HL-60/S4 treated with retinoic acid at 250 ng/mL for 4 days and 3 days (cell line): ENCODE results near the gene HSH2D.
"Not testable (repeated sequence)": the region's sequence is repeated elsewhere in the genome, so short reads cannot be mapped to it uniquely, and the experiment has no call there.

Source experiments
- in situ Hi-C: fragments of 300-500 bp; cut with MboI; formaldehyde crosslinking; loops from 2 replicates; pipeline ENCODE4 v1.7.0; 2022; ENCODE audit warnings: low sequenced_read_pairs

The HSH2D gene

DNA sequence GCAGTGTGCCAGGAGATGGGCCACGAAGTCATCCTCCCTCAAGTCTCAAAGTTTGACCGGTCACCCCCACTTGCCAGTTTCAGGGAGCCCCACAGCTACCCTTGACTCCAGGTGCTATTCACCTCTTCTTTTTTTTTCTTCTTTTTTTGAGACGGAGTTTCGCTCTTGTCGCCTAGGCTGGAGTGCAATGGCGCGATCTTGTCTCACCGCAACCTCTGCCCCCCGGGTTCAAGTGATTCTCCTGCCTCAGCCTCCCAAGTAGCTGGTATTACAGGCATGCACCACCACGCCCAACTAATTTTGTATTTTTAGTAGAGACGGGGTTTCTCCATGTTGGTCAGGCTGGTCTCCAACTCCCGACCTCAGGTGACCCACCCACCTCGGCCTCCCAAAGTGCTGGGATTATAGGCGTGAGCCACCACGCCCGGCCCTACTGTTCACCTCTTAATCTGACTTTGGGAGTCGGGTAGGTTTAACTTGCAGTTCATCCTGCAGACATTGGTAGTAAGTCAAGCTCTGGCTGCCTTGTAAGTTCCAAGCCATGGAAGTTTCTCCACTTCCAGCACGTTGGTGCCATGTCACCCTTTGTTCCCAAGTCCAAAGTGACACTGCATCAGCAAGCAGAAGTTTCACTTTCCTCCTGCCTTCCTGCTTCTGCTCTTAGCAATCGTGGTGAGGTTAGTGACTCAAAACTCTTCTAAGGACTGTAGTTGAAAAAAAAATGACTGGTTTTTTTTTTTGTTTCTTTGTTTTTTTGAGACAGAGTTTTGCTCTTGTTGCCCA, 24.2 kb upstream of the HSH2D start:
- in situ Hi-C loops, result not testable (repeated sequence)

DNA sequence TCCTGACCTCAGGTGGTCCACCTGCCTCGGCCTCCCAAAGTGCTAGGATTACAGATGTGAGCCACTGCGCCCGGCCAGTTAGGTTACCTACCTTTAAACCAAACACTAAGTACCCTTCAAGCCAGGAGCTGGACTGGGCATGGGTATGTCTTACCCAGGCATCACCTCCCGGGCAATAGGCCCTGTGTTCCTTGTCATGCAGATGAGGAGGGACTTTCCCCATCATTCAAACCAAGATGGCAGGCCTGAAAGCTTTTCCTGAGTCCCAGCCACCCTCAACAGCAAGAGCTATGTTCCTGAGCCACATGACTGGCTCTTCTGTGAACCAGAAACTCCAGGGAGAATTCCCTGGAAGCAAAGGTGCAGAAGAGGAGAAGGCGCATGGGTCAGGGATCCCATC, 22.3 kb upstream of the HSH2D start:
- in situ Hi-C loops, result no loop called here

DNA sequence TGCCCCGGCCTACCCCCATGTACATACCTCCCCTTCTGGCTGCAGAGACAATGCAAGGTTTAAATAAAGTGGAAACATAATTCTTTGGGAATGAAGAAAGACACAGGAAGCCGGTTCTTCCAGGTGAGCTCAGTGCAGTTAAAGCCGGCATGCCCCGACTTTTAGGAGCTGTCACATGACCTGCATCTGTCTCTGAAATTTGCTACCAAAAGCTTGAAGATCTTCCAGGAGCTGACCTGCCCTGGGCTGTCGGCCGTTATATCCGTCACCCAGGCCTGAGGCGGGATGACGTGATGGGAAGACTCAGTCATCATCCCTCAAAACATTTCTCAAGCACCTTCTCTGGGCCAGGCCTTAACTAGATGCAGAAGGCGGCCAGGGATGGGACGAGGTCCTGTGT, 21.5 kb upstream of the HSH2D start:
- in situ Hi-C loops, result no loop called here

DNA sequence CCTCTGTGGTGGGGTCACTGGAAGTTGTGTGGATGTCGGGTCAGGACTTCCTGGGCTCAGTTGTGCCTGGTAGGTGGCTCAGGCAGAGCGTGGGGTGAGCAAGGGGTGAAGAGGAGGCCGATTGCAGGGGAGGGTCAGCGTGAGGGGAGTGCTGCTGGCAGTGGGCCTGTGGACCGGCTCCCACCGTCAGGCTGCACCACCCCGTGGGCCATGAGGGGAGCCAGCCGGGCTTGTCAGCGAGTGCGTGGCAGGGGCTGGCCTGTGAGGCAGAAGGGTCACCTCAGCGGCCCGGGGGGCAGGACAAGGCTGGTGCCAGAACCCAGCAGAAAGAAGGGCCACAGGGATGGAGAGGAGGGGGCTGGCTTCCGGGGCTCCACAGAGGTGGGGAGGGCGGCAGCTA, 18.5 kb upstream of the HSH2D start:
- in situ Hi-C loops, result no loop called here

DNA sequence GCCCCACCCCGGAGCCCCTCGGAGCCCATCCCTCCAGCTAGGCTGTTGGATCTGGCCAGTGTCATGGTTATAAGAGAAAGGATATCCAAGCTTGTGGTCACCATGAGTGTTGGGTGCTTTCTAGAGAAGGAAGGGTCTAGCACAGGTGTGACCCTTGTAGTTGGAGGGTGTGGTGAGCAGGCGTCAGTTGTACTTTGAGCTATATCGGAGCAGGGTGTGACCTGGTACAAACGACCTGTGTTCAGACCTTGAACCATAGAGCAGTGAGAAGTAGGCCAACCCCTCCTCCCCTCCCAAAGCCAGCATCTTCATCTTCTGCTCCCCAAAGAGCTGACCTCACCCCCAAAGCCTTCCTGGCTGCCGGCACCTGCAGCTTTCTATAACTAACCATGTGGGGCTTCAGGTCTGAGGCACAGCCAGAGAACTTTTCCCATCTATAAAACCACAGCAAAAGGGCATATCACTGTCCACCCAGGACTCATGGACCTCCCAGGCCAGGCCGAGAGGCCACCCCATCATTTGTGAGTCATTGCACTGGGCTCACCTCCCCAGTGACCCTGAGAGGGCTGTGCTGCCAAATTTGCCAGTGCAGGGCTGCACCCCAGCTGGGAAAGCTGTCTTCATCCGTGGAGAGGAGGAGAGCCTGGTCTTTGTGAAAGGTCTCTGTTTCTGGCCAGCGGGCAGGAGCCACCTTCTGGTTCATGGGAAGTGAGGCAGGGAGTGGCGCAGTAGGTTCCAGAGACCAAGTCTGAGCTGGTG, 17.6 kb upstream of the HSH2D start:
- in situ Hi-C loops, result no loop called here

DNA sequence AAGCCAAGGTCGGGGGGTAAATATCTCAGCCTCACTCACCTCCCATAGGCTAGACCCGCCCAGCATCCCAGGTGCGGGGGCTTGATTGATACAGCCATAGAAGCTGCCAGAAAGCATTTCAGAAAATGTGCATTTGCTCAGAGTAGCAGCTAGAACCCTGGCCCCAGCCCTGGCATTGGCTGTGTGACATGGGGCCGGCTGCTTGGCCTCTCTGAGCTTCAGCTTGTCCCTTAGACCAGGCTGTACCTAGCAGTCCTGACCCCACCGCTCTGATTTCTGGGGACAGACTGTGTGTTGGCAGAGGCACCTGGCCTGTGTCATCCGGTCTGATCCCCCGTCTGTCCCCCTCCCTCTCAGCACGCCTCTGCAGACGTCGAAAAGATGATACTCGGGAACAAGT, 16.4 kb upstream of the HSH2D start:
- in situ Hi-C loops, result no loop called here

DNA sequence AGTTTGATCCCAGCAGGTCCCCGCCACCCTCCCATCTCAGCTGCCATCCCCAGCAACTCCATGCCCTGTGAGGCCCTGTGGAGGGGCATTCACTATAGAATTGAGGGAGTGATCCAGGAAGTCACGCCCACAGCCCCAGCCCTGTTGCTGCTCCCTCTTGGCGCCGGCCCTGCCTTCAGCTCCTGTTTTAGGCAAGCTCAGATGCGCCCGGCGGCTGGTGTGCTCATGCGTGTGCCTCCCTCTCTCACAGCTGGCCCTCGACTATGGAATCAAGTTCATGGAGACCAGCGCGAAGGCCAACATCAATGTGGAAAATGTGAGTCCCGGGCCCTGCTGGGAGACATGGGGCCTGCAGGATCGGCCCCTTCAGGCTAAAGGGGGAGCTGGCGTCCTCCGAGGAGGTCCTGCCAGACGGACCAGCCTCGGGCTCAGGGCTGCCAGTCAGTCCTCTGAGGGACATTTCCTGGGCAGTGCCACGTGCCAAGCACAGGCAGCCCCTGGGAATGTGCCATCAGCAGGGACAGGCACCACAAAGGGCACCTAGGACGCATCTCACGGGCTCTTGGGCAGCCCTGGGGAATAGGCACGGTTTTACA, 15.6 kb upstream of the HSH2D start:
- in situ Hi-C loops, result no loop called here

DNA sequence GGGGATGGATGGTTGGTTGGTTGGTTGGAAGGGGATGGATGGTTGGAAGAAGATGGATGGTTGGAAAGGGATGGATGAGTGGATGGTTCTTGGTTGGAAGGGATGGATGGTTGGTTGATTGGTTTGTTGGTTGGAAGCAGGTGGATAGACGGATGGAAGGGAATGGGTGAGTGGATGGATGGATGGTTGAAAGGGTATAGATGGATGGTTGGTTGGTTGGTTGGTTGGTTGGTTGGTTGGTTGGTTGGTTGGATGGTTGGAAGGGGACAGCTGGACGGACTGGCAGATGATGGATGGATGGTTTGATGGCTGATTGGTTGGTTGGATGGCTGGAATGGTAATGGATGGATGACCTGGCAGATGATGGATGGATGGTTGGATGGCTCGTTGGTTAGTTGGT, 11.8 kb upstream of the HSH2D start:
- in situ Hi-C loops, result no loop called here

DNA sequence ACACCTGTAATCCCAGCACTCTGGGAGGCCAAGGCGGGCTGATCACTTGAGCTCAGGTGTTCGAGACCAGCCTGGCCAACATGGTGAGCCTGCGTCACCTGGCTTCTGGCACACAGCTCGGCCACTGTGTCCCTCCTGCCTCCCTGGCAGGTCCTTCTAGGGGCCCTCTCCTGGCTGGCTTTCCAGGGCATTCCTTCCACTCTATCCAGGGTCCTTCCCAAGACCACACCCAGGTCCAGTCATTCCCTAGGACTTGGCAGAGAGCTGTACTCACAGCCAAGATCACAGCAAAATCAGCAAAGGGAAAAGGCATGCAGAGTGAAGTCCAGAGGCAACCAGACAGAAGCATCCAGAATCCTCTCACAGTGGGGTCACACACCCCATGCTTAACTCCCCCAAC, 9.7 kb upstream of the HSH2D start:
- in situ Hi-C loops, result no loop called here

DNA sequence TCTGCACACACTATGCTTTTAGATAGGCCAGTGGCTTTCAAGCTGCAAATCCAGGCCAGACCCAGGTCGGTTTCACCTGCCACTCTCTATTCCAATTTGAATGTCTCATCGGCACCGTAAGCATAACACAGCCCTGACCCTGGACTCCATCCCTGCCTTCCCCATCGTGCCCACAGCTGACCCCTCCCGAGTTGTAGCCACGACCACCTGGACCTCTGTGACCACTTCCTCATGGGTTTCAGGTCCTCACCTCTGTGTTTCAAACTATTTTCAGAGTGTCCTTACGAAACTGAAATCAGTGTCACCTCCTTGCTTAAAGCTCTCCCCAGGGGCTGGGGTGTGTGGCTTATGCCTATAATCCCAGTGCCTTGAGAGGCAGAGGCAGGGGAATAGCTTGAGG, 9.0 kb upstream of the HSH2D start:
- in situ Hi-C loops, result no loop called here

DNA sequence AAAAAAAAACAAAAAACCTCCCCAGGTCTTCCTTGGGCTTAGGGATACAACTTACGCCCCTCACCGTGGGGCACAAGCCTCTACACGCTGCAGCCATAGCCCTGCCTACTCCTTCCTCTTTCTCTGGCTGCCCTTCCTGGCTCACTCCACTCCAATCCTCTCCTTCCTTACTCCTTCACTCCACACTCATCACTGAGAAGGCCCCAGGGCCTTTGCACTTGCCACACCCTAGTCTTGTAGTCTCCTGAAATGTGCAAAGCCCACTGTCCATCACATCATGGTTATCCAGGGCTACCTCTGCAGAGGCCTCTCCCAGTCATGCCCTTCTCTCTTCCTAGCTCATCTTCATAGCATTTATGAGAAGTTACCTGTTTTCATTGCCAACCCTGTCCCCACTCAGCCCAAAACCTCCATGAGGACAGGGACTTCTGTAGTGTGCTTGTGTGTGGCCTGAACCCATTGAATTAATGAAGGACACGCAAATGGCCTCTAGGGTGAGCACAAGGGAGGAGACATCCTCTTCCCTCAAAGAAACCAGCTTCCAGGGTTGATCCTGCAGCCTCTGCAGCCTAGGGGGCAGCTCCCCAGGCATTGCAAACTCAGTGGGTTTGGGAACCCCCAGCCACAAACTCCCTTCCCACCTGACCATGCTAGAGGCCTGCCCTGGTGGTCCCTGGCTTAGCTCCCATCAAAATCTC, 7.9 kb upstream of the HSH2D start:
- in situ Hi-C loops, result no loop called here

DNA sequence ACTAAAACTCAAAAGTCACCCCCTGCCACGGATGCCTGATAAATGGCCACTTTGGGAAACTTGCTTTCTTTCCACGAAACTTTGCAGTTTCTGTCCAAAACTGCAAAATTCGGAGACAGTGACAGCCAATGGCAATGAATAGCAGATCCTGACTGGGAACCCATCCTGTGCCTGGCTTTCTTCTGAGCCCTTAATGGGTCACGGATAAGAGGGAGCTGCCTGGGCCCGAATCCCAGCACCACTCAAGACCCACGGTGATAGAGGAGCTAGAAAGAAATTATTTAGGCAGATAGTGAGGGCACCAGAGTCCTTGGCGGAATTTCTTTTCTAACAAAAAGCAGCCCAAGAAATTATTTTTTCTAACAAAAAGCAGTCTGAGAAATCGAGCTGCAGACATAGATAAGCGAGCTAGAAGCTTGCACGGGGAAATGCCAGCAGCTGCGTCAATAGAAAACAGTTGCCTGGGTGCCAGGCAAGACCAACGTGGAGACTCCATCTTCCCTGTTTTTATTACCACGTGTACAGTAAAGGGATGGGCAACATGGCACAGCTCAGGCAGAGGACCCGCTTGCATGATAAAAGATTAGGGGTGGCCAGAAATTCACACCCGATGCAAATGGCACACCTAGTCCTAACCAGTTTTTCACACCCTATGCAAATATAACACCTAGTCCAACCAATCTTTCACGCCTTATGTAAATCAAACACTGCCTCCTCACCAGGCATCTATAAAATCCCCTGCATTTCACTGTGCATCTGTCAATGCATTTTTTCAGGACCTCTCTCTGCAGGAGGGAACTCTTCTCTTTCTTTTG, 7.1 kb upstream of the HSH2D start:
- in situ Hi-C loops, result no loop called here

DNA sequence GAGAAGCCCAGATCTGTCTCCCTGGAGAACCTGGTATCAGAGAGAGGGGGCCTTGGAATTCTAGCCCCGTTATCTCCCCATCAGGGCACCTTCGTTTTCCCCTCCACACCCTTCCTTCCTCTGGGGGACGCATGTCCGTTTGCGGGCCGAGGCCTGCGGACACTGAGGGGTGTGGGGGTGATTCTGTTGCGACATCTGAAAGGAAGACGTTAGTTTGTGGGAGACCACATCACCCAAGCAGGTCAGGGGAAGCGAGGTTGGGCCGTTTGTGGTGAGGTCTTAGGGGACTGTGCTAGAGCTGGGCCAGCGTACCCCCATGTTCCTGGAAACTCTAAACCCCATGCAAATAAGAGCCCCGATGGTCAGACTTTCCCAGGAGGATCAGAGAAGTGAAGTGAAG, 3.7 kb upstream of the HSH2D start:
- in situ Hi-C loops, result no loop called here

DNA sequence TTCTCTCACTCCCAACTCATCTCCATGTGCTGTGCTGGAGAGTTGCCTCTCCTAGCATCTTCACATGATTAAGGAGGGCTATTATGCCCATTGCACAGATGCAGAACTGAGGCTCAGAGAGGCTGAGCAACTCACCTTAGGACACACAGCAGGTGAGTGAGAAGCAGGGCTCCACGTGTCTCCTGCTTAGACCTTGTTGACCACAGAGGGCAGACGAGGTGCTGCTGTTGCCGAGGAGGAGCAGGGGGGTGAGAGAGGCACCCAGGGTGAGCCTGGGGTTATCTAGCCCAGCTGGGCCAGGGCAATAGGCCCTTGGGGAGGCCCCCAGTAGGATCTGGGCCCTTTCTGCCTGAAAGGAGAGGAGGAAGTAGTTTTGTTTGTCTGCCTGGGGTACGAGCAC, 2.4 kb upstream of the HSH2D start:
- in situ Hi-C loops, result no loop called here

DNA sequence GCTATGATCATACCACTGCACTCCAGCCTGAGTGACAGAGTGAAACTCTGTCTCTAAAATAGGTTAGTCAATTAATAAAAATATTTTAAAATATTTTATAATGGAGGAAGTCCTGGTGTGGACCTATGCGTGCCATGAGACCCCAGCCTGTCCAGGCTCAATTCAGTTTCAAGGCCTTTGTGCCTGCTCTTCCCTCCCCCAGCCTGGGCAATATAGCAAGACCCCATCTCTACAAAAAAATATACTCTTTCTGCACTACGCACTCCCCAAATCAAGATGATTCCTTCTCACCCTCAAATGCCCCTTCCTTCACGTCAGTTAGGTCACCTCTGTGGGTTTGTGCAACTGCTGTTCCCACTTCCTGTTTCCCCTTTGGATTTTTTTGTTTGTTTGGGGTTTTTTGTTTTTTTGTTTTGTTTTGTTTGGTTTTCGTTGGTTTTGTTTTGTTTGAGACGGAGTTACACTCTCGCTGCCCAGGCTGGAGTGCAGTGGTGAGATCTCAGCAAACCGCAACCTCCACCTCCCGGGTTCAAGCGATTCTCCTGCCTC, 1.4 kb upstream of the HSH2D start:
- in situ Hi-C loops, result no loop called here

DNA sequence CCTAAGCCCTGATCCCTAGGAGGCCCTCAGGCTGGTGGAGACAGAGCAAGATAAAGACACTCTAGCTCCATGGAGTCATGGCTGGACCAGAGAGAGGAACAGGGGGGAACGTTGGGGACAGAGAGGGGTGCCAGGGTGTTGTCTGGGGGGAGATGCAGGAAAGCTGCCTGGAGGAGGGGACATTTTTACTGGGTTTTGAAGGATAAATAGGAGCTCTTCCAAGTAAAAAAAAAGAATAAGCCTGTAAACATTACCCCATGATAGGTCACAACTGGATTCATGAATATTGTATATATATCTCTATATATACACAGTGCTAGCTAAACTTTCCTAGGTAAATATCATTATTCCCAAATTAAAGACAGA, 714 bp downstream of the HSH2D start:
- in situ Hi-C loops, result no loop called here

DNA sequence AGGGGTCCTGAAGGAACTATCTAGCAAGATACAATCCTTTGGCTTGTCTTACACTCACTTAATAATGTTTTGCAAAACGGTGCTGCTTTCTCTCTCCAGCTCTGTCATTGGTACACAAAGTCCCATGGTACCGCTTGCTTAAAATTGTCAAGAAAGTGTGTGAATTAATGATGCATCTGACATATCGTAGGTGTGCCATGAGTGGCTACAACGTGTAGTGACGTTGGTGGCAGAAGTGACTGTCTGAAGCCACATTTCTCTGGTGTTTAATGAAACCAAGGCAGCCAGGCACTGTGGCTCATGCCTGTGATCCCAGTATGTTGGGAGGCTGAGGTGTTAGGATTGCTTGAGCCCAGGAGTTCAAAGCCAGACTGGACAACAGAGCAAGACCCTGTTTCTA, 2.6 kb downstream of the HSH2D start:
- in situ Hi-C loops, result no loop called here

DNA sequence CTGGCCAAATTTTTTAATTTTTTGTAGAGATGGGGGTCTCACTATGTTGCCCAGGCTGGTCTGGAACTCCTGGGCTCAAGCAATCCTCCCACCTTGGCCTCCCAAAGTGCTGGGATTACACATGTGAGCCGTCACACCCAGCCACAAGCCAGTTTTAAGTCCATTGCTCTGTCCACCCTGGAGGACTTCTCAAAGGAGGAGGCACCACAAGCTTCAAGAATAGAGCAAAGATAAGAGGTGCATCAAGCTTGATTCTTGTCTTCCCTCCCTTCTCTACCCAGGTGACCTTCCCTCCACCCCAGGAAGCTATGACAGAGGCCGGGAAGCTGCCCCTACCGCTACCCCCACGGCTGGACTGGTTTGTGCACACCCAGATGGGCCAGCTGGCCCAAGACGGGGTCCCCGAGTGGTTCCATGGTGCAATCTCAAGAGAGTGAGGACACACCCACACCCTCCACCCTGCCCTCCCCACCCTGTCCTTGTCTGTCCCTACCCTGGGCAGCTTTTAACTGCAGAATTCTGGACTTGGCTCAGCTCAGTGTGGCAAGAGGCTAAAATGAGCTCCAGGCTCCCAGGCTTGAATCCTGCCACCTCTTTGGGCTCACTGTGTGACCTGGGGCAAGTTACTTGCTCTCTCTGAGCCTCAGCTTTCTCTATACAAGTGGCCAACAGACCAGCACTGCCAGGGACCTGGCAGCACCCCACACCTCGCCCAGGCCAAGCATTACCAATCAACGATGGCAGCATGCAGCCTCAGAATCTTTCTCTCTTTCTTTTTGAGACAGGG, 5.2 kb downstream of the HSH2D start:
- in situ Hi-C loops, result no loop called here

DNA sequence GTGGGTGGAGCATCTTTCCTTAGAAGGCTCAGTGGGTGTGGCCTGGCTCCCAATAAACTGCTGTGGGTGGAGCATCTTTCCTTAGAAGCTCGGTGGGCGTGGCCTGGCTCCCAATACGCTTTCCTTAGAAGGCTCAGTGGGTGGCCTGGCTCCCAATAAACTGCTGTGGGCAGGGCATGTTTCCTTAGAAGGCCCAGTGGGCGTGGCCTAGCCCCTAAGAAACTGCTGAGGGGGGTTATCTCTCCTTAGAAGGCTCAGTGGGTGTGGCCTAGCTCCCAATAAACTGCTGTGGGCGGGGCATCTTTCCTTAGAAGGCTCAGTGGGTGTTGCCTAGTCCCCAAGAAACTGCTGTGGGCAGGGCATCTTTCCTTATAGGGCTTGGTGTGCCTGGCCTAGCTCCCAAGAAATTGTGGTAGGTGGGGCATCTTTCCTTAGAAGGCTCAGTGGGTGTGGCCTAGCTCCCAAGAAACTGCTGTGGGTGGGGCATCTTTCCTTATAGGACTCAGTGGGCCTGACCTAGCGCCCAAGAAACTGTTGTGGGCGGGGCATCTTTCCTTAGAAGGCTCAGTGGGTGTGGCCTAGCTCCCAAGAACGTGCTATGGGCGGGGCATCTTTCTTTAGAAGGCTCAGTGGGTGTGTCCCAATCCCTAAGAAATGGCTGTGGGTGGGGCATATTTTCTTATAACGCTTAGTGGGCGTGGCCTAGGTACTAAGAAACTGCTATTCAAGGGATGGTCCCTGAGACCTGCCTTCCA, 10.3 kb downstream of the HSH2D start:
- in situ Hi-C loops, result no loop called here
